K562 (cell line): ENCODE data around the gene SIRT7. TPM values are rescaled to one million over a fixed set of nuclear protein-coding genes. Genes with fewer than 3 reads are reported as not detected.

Experiments
- ATF7 ChIP-seq: fragments of 450-650 bp; IDR thresholded peaks from 2 replicates; pipeline ENCODE4 v1.7.1; 2014; ENCODE audit warnings: mild to moderate bottlenecking, moderate library complexity
- BRF2 ChIP-seq: IDR thresholded peaks from 3 replicates; pipeline ENCODE4 v1.6.1; 2011; ENCODE audit warnings: borderline replicate concordance, mild to moderate bottlenecking; ENCODE audit not compliant: insufficient read length, insufficient read depth
- CSDE1 ChIP-seq, 2 experiments: fragments of 450-650 bp; IDR thresholded peaks; 2 replicates each; pipeline ENCODE4 v1.6.1; 2016; ENCODE audit warnings: mild to moderate bottlenecking in 1 of 2
- E2F1 ChIP-seq: sonication (generic); formaldehyde crosslinking; IDR thresholded peaks from 2 replicates; pipeline ENCODE4 v1.8.1; 2023; ENCODE audit warnings: mild to moderate bottlenecking, missing genetic modification reagents, moderate library complexity
- ETS1 ChIP-seq: conservative IDR thresholded peaks from 2 replicates; pipeline ENCODE4 v1.6.1; 2011; ENCODE audit warnings: low read depth, mild to moderate bottlenecking, low read length; ENCODE audit not compliant: control insufficient read depth
- EZH2 ChIP-seq: IDR thresholded peaks from 2 replicates; pipeline ENCODE4 v1.6.1; 2012; ENCODE audit warnings: low read depth, mild to moderate bottlenecking, inconsistent platforms, low read length, borderline replicate concordance
- GATAD2A ChIP-seq: fragments of 450-650 bp; IDR thresholded peaks from 2 replicates; pipeline ENCODE4 v1.6.1; 2017
- HDAC1 ChIP-seq, 2 experiments: fragments of 450-650 bp; IDR thresholded peaks; 2 replicates each; pipeline ENCODE4 v1.6.1; 2016 to 2017; ENCODE audit warnings: inconsistent platforms in 1 of 2, mild to moderate bottlenecking in 1 of 2, moderate library complexity in 1 of 2
- HDAC6 ChIP-seq: IDR thresholded peaks from 2 replicates; pipeline ENCODE4 v1.6.1; 2012; ENCODE audit warnings: low read depth, mild to moderate bottlenecking, control low read depth, inconsistent platforms, low read length, moderate library complexity
- HSF4 ChIP-seq: fragments of 250-450 bp; sonication (Bioruptor Pico); IDR thresholded peaks from 2 replicates; pipeline ENCODE4 v2.1.2; 2022; ENCODE audit warnings: mild to moderate bottlenecking, moderate library complexity, borderline replicate concordance
- MAFF ChIP-seq: IDR thresholded peaks from 2 replicates; pipeline ENCODE4 v1.6.1; 2012; ENCODE audit warnings: low read length, improper control_type of control experiment
- MCM5 ChIP-seq: fragments of 450-650 bp; IDR thresholded peaks from 2 replicates; pipeline ENCODE4 v1.6.1; 2016; ENCODE audit warnings: low read depth
- NBN ChIP-seq: fragments of 450-650 bp; IDR thresholded peaks from 2 replicates; pipeline ENCODE4 v1.6.1; 2016; ENCODE audit warnings: low read depth, mild to moderate bottlenecking
- NRF1 ChIP-seq, 2 experiments: fragments of 450-650 bp; IDR thresholded peaks in 1 of 2; conservative IDR thresholded peaks in 1 of 2; 2 replicates each; pipeline ENCODE4 v1.6.1; 2014; ENCODE audit warnings: mild to moderate bottlenecking in 2 of 2
- POLR2AphosphoS2 ChIP-seq: IDR thresholded peaks from 2 replicates; pipeline ENCODE4 v1.6.1; 2012; ENCODE audit warnings: low read length, improper control_type of control experiment
- PTBP1 ChIP-seq: fragments of 200-400 bp; formaldehyde crosslinking; IDR thresholded peaks from 2 replicates; pipeline ENCODE4 v1.6.1; 2017; ENCODE audit warnings: low read depth, low read length
- RBM15 ChIP-seq: fragments of 200-400 bp; formaldehyde crosslinking; IDR thresholded peaks from 2 replicates; pipeline ENCODE4 v1.6.1; 2018; ENCODE audit warnings: mild to moderate bottlenecking, low read length, moderate library complexity; ENCODE audit not compliant: insufficient read depth
- RBM25 ChIP-seq: fragments of 200-400 bp; formaldehyde crosslinking; IDR thresholded peaks from 2 replicates; pipeline ENCODE4 v1.6.1; 2018; ENCODE audit warnings: low read length, low read depth, moderate library complexity; ENCODE audit not compliant: severe bottlenecking
- RBM34 ChIP-seq: fragments of 200-400 bp; formaldehyde crosslinking; IDR thresholded peaks from 2 replicates; pipeline ENCODE4 v1.6.1; 2018; ENCODE audit warnings: low read length, borderline replicate concordance; ENCODE audit not compliant: insufficient read depth
- TAF1 ChIP-seq: IDR thresholded peaks from 2 replicates; pipeline ENCODE4 v1.6.1; 2011; ENCODE audit warnings: mild to moderate bottlenecking, low read length, moderate library complexity; ENCODE audit not compliant: insufficient read depth, control insufficient read depth, severe bottlenecking; ENCODE audit errors: extremely low read depth
- TCFL5 ChIP-seq: fragments of 250-450 bp; sonication (Bioruptor Pico); conservative IDR thresholded peaks from 2 replicates; pipeline ENCODE4 v1.6.1; 2021; ENCODE audit warnings: mild to moderate bottlenecking, moderate library complexity, matching md5 sums
- U2AF2 ChIP-seq: fragments of 200-400 bp; formaldehyde crosslinking; optimal IDR thresholded peaks from 2 replicates; pipeline ENCODE3; 2017; ENCODE audit warnings: low read depth, mild to moderate bottlenecking, low read length
- ZNF12 ChIP-seq: sonication (generic); formaldehyde crosslinking; IDR thresholded peaks from 2 replicates; pipeline ENCODE4 v1.4.0; 2020; ENCODE audit warnings: mild to moderate bottlenecking, missing genetic modification reagents
- ZNF134 ChIP-seq: fragments of 250-450 bp; sonication (Bioruptor Pico); conservative IDR thresholded peaks from 2 replicates; pipeline ENCODE4 v1.4.0; 2020
- ZNF175 ChIP-seq: fragments of 200-800 bp; sonication (Bioruptor generic); IDR thresholded peaks from 2 replicates; pipeline ENCODE4 v1.6.1; 2016; ENCODE audit warnings: low read depth, mild to moderate bottlenecking, missing genetic modification characterization, missing compliant biosample characterization
- ZNF23 ChIP-seq: fragments of 250-450 bp; sonication (Bioruptor Pico); IDR thresholded peaks from 2 replicates; pipeline ENCODE4 v1.4.0; 2020; ENCODE audit warnings: mild to moderate bottlenecking
- ZNF24 ChIP-seq: fragments of 450-650 bp; IDR thresholded peaks from 2 replicates; pipeline ENCODE4 v1.6.1; 2016
- ZNF263 ChIP-seq: sonication (generic); formaldehyde crosslinking; IDR thresholded peaks from 2 replicates; pipeline ENCODE4 v1.8.0; 2022; ENCODE audit warnings: mild to moderate bottlenecking, missing genetic modification reagents, borderline replicate concordance
- polyA plus RNA-seq, 8 experiments: library from polyadenylated mRNA; depleted of rRNA in 4 of 8; stranded (reverse) in 5 of 8; unstranded in 3 of 8; fragments of >200 nt; fragmentation: Nextera tagmentation in 2 of 8; fragmentation: Illumina TruSeq in 1 of 8; extraction: Ambion mirVana in 2 of 8; extraction: Trizol in 1 of 8; gene quantifications; 2 replicates each; pipeline versions ENCODE4 v1.2.1 to v1.2.3, GENCODE V29; 2011 to 2014; ENCODE audit warnings: inconsistent platforms in 1 of 8, missing spikeins in 1 of 8
- total RNA-seq, 7 experiments: library from RNA; depleted of rRNA in 6 of 7; stranded (reverse); fragments of >200 nt in 6 of 7; fragmentation: Illumina TruSeq in 2 of 7; extraction: Trizol in 2 of 7; gene quantifications; 2 replicates each; pipeline versions ENCODE4 v1.2.1 to v1.2.3, GENCODE V29; 2011 to 2021; ENCODE audit warnings: low replicate concordance in 1 of 7

The SIRT7 gene
- total and polyA plus RNA-seq, 9 of the 15 experiments (the other 6 are each of a cell fraction or from before 2014, with no cell fraction given), result 1.6 to 54.8 (median 20.3) TPM

GRCh38 chr17:81922566-81923301, 4.8 kb upstream of the SIRT7 start (continued):
- TF ChIP-seq HDAC1 (IDR thresholded peaks at IDR 0.05), result peak in 1 of 2 experiments; percentile 55; a peak in 2 of 4 replicates
- TF ChIP-seq HDAC6, result no peak
- peak; percentile 52 for TF ChIP-seq TAF1
- no peak for TF ChIP-seq RBM25
- TF ChIP-seq RBM34, result no peak
- peak; percentile 88 to 90 for TF ChIP-seq NRF1 (conservative IDR thresholded peaks at IDR 0.05 in 1 of 2, IDR thresholded peaks at IDR 0.05 in 1 of 2)
- no peak for TF ChIP-seq HSF4 (CRISPR knock-in tag)
- TF ChIP-seq ZNF23, result no peak
- no peak for TF ChIP-seq POLR2AphosphoS2
- TF ChIP-seq ZNF263 (CRISPR knock-in tag), result no peak
- no peak for TF ChIP-seq ZNF12
- no peak for TF ChIP-seq BRF2
- no peak for TF ChIP-seq PTBP1
- TF ChIP-seq ATF7, result peak; percentile 18; the same call in 1 of the 2 replicates
- no peak for TF ChIP-seq RBM15
- no peak for TF ChIP-seq MAFF
- no peak for TF ChIP-seq TCFL5 (CRISPR knock-in tag)
- no peak for TF ChIP-seq NBN
- TF ChIP-seq ZNF134, result no peak
- TF ChIP-seq EZH2, result no peak
- TF ChIP-seq ZNF175, result no peak
- TF ChIP-seq E2F1, result no peak
- no peak for TF ChIP-seq MCM5
- TF ChIP-seq ETS1, result peak; percentile 89
- no peak for TF ChIP-seq ZNF24
- no peak for TF ChIP-seq U2AF2
- no peak for TF ChIP-seq GATAD2A
- no peak for TF ChIP-seq CSDE1 (IDR thresholded peaks at IDR 0.05)
